WI38 (cell line): ENCODE measurements around the gene MYO16.

ENCODE experiments used
- H3K4me3 ChIP-seq: 2 replicates; pipeline ENCODE4 v1.5.1; 2011; ENCODE audit warnings: low read depth, mild to moderate bottlenecking, control low read depth, low read length
- TF ChIP-seq, protein P1 (sequence below): IDR thresholded peaks from 2 replicates; pipeline ENCODE4 v1.5.1; 2012; ENCODE audit warnings: low read depth, mild to moderate bottlenecking, control low read depth, low read length

The MYO16 gene

GRCh38 chr13:109024611-109025010 is 395.2 kb downstream of the MYO16 start:
- H3K4me3 ChIP-seq, result no peak overlapping the region
- TF ChIP-seq, protein P1, sequence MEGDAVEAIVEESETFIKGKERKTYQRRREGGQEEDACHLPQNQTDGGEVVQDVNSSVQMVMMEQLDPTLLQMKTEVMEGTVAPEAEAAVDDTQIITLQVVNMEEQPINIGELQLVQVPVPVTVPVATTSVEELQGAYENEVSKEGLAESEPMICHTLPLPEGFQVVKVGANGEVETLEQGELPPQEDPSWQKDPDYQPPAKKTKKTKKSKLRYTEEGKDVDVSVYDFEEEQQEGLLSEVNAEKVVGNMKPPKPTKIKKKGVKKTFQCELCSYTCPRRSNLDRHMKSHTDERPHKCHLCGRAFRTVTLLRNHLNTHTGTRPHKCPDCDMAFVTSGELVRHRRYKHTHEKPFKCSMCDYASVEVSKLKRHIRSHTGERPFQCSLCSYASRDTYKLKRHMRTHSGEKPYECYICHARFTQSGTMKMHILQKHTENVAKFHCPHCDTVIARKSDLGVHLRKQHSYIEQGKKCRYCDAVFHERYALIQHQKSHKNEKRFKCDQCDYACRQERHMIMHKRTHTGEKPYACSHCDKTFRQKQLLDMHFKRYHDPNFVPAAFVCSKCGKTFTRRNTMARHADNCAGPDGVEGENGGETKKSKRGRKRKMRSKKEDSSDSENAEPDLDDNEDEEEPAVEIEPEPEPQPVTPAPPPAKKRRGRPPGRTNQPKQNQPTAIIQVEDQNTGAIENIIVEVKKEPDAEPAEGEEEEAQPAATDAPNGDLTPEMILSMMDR, result no peak

GRCh38 chr13:109026266-109026665 is 396.9 kb downstream of the MYO16 start:
- no peak overlapping the region for H3K4me3 ChIP-seq
- TF ChIP-seq, protein P1, result no peak

DNA sequence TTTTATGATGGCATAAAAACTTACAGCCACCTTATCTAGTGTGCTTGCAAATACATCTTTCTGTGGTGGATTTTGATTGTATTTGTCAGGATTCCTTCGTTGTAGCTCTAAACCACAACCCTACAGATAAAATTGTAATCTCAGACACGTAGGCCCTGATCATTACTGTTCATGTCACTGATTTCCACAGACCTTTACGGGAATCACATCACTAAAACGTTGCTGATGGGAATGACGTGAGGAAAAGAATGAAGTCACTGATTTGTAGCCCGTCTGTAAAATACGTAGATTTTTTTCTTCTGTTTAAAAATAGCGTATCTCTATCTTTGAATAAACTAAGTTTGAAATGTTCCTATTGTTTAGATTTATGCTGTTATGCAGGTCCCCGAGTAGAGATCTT is 399.2 kb downstream of the MYO16 start:
- H3K4me3 ChIP-seq, result no peak overlapping the region
- TF ChIP-seq, protein P1, result no peak

DNA sequence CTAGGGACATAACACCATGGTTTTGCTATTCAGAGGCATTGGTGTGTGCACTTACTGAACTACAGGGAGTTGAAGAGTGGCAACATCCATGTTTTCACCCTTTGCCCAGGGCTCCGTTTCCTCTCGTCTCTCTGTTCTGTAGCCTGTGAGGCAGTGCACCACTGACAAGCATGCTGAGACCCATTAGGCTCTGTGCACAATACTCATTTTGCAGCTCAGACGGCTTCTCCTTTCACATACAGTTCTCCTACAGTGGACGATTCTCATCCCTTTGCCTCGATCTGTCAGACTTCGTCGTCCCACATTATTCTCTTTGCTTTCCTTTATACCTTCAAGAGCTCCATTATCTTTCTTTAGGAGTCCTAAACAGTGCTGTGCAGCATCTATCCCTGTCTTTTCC is 403.7 kb downstream of the MYO16 start:
- no peak overlapping the region for H3K4me3 ChIP-seq
- TF ChIP-seq, protein P1, result no peak

- TF ChIP-seq, protein P1, result no peak
- H3K4me3 ChIP-seq, result no peak overlapping the region
These were observed 406.8 kb downstream of the MYO16 start for GRCh38 chr13:109036078-109036780.

- no peak overlapping the region for H3K4me3 ChIP-seq
- TF ChIP-seq, protein P1, result no peak
These were observed 414.2 kb downstream of the MYO16 start for GRCh38 chr13:109043636-109044035.

DNA sequence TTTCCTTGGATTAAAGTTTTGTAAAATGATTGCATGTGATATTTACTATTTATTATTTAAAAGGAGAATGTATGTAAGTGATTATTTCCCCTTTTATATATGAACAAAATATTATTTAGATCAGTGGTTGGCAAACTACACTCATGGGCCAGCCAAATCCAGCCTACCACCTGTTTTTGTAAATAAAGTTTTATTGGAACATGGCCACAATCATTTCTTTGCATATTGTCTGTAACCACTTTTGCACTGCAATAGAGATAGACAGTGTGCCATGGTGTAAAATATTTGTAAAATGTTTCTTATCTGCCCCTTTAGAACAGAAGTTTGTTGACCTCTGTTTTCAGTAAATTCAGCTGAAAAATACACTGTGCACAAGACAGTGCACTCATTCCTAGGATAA is 426.4 kb downstream of the MYO16 start:
- TF ChIP-seq, protein P1, result no peak
- no peak overlapping the region for H3K4me3 ChIP-seq
